Type B pancreatic cell (in vitro differentiated cells): ENCODE data around the gene CCDC142. TPM values are rescaled to one million over a fixed set of nuclear protein-coding genes. Genes with fewer than 3 reads are reported as not detected.

ENCODE experiments used
- DNase-seq: peaks from one replicate; pipeline ENCODE4 v3.0.0; 2021; ENCODE audit warnings: mixed read lengths; ENCODE audit not compliant: unreplicated experiment; ENCODE audit errors: extremely low spot score
- H3K27ac Mint-ChIP-seq: 2 replicates; pipeline ENCODE4 v1.8.0; 2021; ENCODE audit warnings: mild to moderate bottlenecking, mixed read lengths
- H3K27me3 Mint-ChIP-seq: 2 replicates; pipeline ENCODE4 v1.8.0; 2021; ENCODE audit warnings: mixed read lengths
- H3K36me3 Mint-ChIP-seq: 2 replicates; pipeline ENCODE4 v1.8.0; 2021; ENCODE audit warnings: mixed read lengths
- H3K4me1 Mint-ChIP-seq: one replicate; pipeline ENCODE4 v1.8.0; 2021; ENCODE audit warnings: mixed read lengths; ENCODE audit not compliant: unreplicated experiment
- H3K4me3 Mint-ChIP-seq: 2 replicates; pipeline ENCODE4 v1.8.0; 2021; ENCODE audit warnings: mild to moderate bottlenecking, mixed read lengths
- H3K9me3 Mint-ChIP-seq: 2 replicates; pipeline ENCODE4 v1.8.0; 2021; ENCODE audit warnings: mixed read lengths
- total RNA-seq: library from RNA; stranded (reverse); gene quantifications from 2 replicates; pipeline ENCODE4 v1.2.1, GENCODE V29; 2021; ENCODE audit warnings: low replicate concordance
- TF ChIP-seq, protein P1 (sequence below): fragments of 200-600 bp; sonication (generic); conservative IDR thresholded peaks from 2 replicates; pipeline ENCODE4 v1.5.0; 2021; ENCODE audit warnings: antibody characterized with exemption, mild to moderate bottlenecking

The CCDC142 gene
- total RNA-seq, 1 donor from 2014 or later: 30.1 TPM

DNA sequence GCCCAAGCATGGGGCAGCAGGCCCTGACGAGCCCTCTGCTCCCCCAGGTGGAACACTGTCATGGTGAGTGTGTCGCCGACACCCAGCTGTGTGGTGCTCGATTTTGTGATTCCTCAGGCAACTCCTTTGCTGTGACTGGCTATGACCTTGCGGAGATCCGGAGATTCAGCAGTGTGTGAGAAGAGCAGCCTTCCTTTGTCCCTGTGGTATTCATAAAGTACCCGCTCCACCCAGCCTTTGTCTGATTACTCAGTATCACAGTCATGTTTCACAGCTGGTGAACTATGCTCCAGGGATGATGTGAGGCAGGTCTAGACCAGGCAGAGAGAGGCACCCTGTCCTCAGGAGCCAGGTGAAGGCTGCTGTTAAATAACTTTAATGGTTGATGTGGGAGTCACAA, 57.3 kb downstream of the CCDC142 start:
- Mint-ChIP-seq H3K36me3 (peaks cover 9% of the 10 kb centered on the region), H3K27ac (peak overlapping the region; percentile 70), H3K27me3 (peaks cover 2% of the 10 kb centered on the region), H3K9me3 (no peaks in the 10 kb centered on the region), H3K4me3 (peak overlapping the region; percentile 31), H3K4me1 (peaks cover 14% of the 10 kb centered on the region)
- TF ChIP-seq, protein P1, sequence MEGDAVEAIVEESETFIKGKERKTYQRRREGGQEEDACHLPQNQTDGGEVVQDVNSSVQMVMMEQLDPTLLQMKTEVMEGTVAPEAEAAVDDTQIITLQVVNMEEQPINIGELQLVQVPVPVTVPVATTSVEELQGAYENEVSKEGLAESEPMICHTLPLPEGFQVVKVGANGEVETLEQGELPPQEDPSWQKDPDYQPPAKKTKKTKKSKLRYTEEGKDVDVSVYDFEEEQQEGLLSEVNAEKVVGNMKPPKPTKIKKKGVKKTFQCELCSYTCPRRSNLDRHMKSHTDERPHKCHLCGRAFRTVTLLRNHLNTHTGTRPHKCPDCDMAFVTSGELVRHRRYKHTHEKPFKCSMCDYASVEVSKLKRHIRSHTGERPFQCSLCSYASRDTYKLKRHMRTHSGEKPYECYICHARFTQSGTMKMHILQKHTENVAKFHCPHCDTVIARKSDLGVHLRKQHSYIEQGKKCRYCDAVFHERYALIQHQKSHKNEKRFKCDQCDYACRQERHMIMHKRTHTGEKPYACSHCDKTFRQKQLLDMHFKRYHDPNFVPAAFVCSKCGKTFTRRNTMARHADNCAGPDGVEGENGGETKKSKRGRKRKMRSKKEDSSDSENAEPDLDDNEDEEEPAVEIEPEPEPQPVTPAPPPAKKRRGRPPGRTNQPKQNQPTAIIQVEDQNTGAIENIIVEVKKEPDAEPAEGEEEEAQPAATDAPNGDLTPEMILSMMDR: no peak
- no peak for DNase-seq

DNA sequence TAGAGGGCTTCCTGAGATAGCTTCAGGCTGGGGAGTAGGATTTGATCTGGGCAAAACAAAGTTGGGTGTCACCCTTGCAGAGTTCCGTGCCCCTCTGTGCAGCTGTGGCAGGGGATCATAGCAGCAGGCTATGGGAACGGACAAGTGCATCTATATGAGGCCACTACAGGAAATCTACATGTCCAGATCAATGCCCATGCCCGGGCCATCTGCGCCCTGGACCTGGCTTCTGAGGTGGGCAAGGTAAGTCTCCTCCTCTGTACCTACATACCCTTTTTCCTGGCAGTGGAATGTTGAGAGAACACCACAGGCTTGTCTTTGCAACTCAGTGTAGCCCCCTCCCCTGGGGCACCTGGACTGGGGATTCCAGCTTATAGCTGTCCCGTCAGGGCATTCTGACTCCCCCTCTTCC, 57.8 kb downstream of the CCDC142 start:
- Mint-ChIP-seq H3K27me3 (peaks cover 2% of the 10 kb centered on the region), H3K36me3 (peaks cover 9% of the 10 kb centered on the region), H3K9me3 (no peaks in the 10 kb centered on the region), H3K27ac (no peak overlapping the region), H3K4me1 (peaks cover 14% of the 10 kb centered on the region), H3K4me3 (no peak overlapping the region)
- TF ChIP-seq, protein P1: no peak
- DNase-seq: no peak

DNA sequence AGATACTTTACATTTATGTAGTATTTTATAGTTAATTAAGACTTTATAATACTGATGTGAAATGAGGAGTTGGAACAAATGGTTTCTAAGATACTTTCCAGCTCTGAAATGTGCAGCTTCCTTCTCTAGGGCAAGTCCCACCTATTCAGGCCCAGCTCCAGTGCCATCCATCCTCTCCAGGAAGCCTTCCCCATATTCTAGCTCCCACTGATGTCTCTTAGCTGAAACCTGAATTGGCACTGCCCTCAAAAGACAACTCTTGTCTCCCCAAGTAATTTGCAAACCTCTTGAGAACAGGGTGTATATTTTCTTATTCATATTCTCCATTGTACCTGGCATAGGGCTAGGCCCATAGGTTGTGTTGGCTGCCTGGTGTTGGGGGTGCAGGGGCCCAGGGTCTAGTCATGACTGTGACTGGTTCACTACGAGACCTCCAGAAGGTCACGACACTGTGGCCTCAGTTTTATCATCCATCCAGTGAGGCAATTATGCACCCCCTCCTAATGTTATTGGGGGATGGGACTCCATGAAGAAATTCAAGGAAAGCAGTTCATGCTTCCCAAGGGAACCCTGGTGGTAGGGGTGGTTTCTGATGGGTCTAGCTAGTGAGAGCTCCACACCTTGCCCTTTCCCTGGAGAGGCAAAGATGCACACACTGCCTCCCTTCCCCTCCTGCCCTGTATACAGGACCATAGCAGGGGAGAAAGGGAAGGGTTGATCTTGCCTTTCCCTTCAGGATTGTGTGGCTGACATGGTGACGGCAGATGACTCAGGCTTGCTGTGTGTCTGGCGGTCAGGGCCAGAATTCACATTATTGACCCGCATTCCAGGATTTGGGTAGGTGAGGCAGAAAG, 58.4 kb downstream of the CCDC142 start:
- Mint-ChIP-seq H3K9me3 (no peaks in the 10 kb centered on the region), H3K4me3 (no peak overlapping the region), H3K27ac (peak overlapping the region; percentile 30), H3K4me1 (peaks cover 14% of the 10 kb centered on the region), H3K36me3 (peaks cover 9% of the 10 kb centered on the region), H3K27me3 (peaks cover 2% of the 10 kb centered on the region)
- TF ChIP-seq, protein P1: no peak
- no peak for DNase-seq

Other genes with a start within 250 kb of the CCDC142 start
- gene SLC4A5, start 139.6 kb downstream of the CCDC142 start, total RNA-seq: 1.5 and 6.4 TPM in 2 replicates
- gene DCTN1, start 102.7 kb downstream of the CCDC142 start, total RNA-seq: 120 and 165 TPM in 2 replicates
- gene C2orf81, start 61.4 kb downstream of the CCDC142 start, total RNA-seq: 2.9 and 10.4 TPM in 2 replicates
- gene WDR54, start 61.3 kb downstream of the CCDC142 start, total RNA-seq: 10.0 and 41.7 TPM in 2 replicates
- 72.1 and 88.3 TPM in 2 replicates for gene RTKN, start 41.1 kb downstream of the CCDC142 start, total RNA-seq
- 30.2 and 40.5 TPM in 2 replicates for gene INO80B, start 27.9 kb downstream of the CCDC142 start, total RNA-seq
- 76.7 and 121 TPM in 2 replicates for gene WBP1, start 24.6 kb downstream of the CCDC142 start, total RNA-seq
- 60.9 and 73.1 TPM in 2 replicates for gene MOGS, start 17.6 kb downstream of the CCDC142 start, total RNA-seq
- 74.2 and 76.1 TPM in 2 replicates for gene MRPL53, start 10.3 kb downstream of the CCDC142 start, total RNA-seq
- 21.1 and 27.5 TPM in 2 replicates for gene TTC31, start 83 bp upstream of the CCDC142 start, total RNA-seq
- gene LBX2, start 16.6 kb upstream of the CCDC142 start, total RNA-seq: 1.5 and 2.8 TPM in 2 replicates
- 30.1 and 32.8 TPM in 2 replicates for gene PCGF1, start 24.7 kb upstream of the CCDC142 start, total RNA-seq
- gene TLX2, start 31.5 kb upstream of the CCDC142 start, total RNA-seq: 0.67 and 2.9 TPM in 2 replicates
- 1.4 and 3.2 TPM in 2 replicates for gene DQX1, start 43.2 kb upstream of the CCDC142 start, total RNA-seq
- gene AUP1, start 46.7 kb upstream of the CCDC142 start, total RNA-seq: 111 and 122 TPM in 2 replicates
- 30.7 and 42.7 TPM in 2 replicates for gene HTRA2, start 46.9 kb upstream of the CCDC142 start, total RNA-seq
- 3.4 and 23.8 TPM in 2 replicates for gene LOXL3, start 70.9 kb upstream of the CCDC142 start, total RNA-seq
- 5.4 and 9.9 TPM in 2 replicates for gene DOK1, start 71.7 kb upstream of the CCDC142 start, total RNA-seq
- gene M1AP, start 165.3 kb upstream of the CCDC142 start, total RNA-seq: 0.24 and 0.71 TPM in 2 replicates
- gene SEMA4F, start 171.2 kb upstream of the CCDC142 start, total RNA-seq: 7.1 and 17.0 TPM in 2 replicates